Panc1 (cell line): ENCODE measurements around the gene SRP68.

Source experiments
- CTCF ChIP-seq: fragments of 450-650 bp; IDR thresholded peaks from 2 replicates; pipeline ENCODE4 v1.5.1; 2017; ENCODE audit warnings: mild to moderate bottlenecking
- POLR2AphosphoS5 ChIP-seq: IDR thresholded peaks from 2 replicates; pipeline ENCODE4 v1.6.1; 2012; ENCODE audit warnings: mild to moderate bottlenecking, low read depth, low read length, moderate library complexity
- REST ChIP-seq, 2 experiments: IDR thresholded peaks; 2 replicates each; pipeline ENCODE4 v1.6.1; 2011 to 2012; ENCODE audit warnings: low read depth in 2 of 2, control low read depth in 1 of 2, low read length in 1 of 2, mild to moderate bottlenecking in 1 of 2, moderate library complexity in 1 of 2; ENCODE audit not compliant: insufficient read depth in 1 of 2
- SIN3A ChIP-seq: IDR thresholded peaks from 2 replicates; pipeline ENCODE4 v1.6.1; 2012; ENCODE audit warnings: low read depth, mild to moderate bottlenecking, low read length, moderate library complexity, borderline replicate concordance; ENCODE audit not compliant: insufficient read depth
- TCF7L2 ChIP-seq: IDR thresholded peaks from 2 replicates; pipeline ENCODE4 v1.6.1; 2011; ENCODE audit warnings: mild to moderate bottlenecking, low read depth, low read length, inconsistent platforms

- TF ChIP-seq CTCF (no peak), TCF7L2 (no peak), POLR2AphosphoS5 (no peak), REST (IDR thresholded peaks at IDR 0.05; ENCODE audit: insufficient read depth in 1 of 2, low read depth in 2 of 2, low read length in 1 of 2) (no peak), SIN3A (no peak)
Observed at GRCh38 chr17:76076146-76076764, 3.9 kb upstream of the SRP68 start.
